ENCODE data around the gene ADAMTS14. TPM values are rescaled to one million over a fixed set of nuclear protein-coding genes. Genes with fewer than 3 reads are reported as not detected.

ADAMTS14 gene
- total RNA-seq, 2 experiments from 2014 or later, result not detected

DNA sequence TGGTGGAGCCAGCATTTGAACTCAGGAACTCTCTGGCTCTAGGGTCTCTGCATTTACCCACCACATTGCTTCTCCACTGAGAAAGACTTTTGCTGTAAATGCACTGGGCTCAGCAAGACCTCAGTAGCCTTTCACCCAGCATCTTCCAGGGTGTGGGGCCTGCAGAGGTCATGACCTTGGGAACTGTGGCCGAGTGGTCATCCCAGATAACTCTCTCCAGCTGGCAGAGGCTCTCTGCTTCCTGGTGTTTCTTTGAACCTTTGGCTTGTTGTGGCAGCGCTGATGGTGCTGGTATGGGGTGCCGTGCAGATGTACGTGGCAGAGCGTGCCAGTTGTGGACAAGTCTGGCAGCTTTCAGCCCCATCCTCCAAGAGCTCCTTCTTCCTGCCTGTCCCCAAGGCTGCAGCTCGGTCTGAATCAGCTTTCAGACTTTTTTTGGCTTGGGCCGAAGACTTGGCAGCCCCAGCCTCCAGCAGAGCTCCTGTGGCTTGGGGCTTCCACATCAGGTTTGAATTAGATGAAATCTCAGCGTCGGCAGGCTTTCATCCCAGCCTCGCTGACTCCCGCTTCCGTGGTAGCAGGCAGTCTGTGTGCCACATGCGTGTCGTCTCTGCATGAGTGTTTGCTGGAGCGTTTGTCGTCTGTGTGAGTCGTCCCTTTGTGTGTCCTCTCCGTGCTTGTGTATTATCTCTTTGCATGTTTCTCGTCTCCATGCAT is 21.5 kb downstream of the ADAMTS14 start:
- DNase-seq, result no peak
- no peaks in the 10 kb centered on the region for H3K9me3 Mint-ChIP-seq
- intact Hi-C loops (cut with micrococcal nuclease), result no loop called here
- ChIA-PET POLR2A (no interaction called here), CTCF (no interaction called here)
- H3K27me3 Mint-ChIP-seq, result no peaks in the 10 kb centered on the region
- H3K4me1 Mint-ChIP-seq (ENCODE audit: low read depth), result no peaks in the 10 kb centered on the region
- H3K27ac Mint-ChIP-seq, result no peak overlapping the region
- no peak overlapping the region for H3K4me3 Mint-ChIP-seq
- H3K36me3 Mint-ChIP-seq, result no peaks in the 10 kb centered on the region

- no peak for DNase-seq
- intact Hi-C loops (cut with micrococcal nuclease), result no loop called here
- Mint-ChIP-seq H3K27ac (no peak overlapping the region), H3K4me1 (ENCODE audit: low read depth) (no peaks in the 10 kb centered on the region), H3K36me3 (no peaks in the 10 kb centered on the region), H3K9me3 (no peaks in the 10 kb centered on the region), H3K27me3 (no peaks in the 10 kb centered on the region), H3K4me3 (no peak overlapping the region)
- POLR2A ChIA-PET, result no interaction called here
- CTCF ChIA-PET, result no interaction called here
Observed at GRCh38 chr10:70694418-70695141, 22.3 kb downstream of the ADAMTS14 start.

DNA sequence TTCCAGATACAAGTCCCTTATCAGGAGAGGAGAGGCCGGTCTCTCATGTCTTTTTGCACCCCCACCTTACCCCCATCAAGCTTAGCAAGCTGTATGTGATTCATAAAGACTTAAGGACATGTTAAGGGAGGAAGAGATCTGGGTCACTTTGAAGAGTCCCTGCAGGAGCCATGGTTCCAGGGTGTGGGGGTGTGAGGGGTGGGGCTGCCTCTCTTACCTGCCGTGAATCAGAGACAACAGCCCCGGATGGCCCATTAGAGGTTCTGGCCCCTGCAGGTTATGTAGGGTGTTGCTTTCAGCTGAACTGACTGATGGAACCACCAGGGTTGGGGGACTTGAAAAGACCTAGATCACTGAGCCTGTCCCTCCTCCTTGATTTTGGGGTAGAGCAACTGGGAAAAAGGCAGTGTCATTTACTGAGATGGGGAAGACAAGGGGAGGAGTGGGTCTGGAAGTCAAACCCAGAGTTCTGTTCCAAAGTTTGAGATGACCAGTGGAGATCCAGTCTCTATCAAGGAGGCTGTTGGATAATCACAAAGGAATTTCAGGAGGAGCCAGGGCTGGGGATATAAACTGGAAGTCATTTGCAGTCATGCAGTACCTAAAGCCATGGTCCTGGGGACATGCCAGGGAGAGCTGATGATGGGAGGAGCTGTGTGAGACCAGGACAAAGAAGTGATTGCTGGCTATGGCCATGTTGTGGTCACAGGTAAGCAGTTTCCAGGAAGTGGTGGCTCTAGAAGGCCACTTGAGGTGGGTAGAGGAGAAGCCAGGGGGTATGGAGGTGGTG is 23.1 kb downstream of the ADAMTS14 start:
- Mint-ChIP-seq H3K27me3 (no peaks in the 10 kb centered on the region), H3K36me3 (no peaks in the 10 kb centered on the region), H3K9me3 (no peaks in the 10 kb centered on the region), H3K4me1 (ENCODE audit: low read depth) (no peaks in the 10 kb centered on the region), H3K4me3 (no peak overlapping the region), H3K27ac (no peak overlapping the region)
- ChIA-PET POLR2A (no interaction called here), CTCF (interaction anchor here (1.0 kb wide), 1 partner anchor 147 kb away, joined by 4 read pairs; no protein-coding TSS in a partner anchor)
- intact Hi-C loops (cut with micrococcal nuclease), result no loop called here
- DNase-seq, result no peak

DNA sequence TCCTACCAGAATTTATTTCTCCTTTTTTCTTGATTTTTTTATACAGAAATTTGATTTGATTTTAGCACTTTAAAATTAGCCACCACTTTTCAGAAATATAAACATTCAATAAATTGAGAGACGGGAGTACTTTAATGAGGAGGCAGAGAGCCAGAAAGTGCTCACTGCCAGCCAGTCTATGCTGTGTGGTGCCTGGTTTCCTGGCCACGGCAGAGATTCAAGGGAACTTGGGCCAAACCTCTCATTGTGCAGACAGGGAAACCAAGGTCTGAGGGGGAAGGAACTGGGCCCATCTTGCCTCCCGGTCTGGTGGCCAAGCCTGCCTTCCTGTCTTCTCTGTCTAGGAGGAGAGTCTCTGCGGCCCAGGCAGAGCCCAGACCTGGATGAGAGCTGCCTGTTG is 25.9 kb downstream of the ADAMTS14 start:
- intact Hi-C loops (cut with micrococcal nuclease), result no loop called here

GRCh38 chr10:70699063-70699658 is 26.9 kb downstream of the ADAMTS14 start:
- DNase-seq, result no peak
- no peaks in the 10 kb centered on the region for H3K27me3 Mint-ChIP-seq
- CTCF ChIA-PET, result no interaction called here
- intact Hi-C loops (cut with micrococcal nuclease), result no loop called here
- no peak overlapping the region for H3K4me3 Mint-ChIP-seq
- POLR2A ChIA-PET, result no interaction called here
- H3K36me3 Mint-ChIP-seq, result no peaks in the 10 kb centered on the region
- no peaks in the 10 kb centered on the region for H3K4me1 Mint-ChIP-seq (ENCODE audit: low read depth)
- no peak overlapping the region for H3K27ac Mint-ChIP-seq
- no peaks in the 10 kb centered on the region for H3K9me3 Mint-ChIP-seq

More for the DNA sequence above, 25.9 kb downstream of the ADAMTS14 start:
- H3K27me3 Mint-ChIP-seq, result no peaks in the 10 kb centered on the region
- H3K27ac Mint-ChIP-seq, result no peak overlapping the region
- no peaks in the 10 kb centered on the region for H3K9me3 Mint-ChIP-seq
- no peaks in the 10 kb centered on the region for H3K36me3 Mint-ChIP-seq
- ChIA-PET CTCF (no interaction called here), POLR2A (no interaction called here)
- no peak overlapping the region for H3K4me3 Mint-ChIP-seq
- no peak for DNase-seq
- no peaks in the 10 kb centered on the region for H3K4me1 Mint-ChIP-seq (ENCODE audit: low read depth)

- intact Hi-C loops (cut with micrococcal nuclease), result no loop called here
- H3K4me1 Mint-ChIP-seq (ENCODE audit: low read depth), result no peaks in the 10 kb centered on the region
- no peaks in the 10 kb centered on the region for H3K9me3 Mint-ChIP-seq
- POLR2A ChIA-PET, result no interaction called here
- CTCF ChIA-PET, result no interaction called here
- H3K36me3 Mint-ChIP-seq, result no peaks in the 10 kb centered on the region
- H3K27me3 Mint-ChIP-seq, result no peaks in the 10 kb centered on the region
- H3K4me3 Mint-ChIP-seq, result no peak overlapping the region
- H3K27ac Mint-ChIP-seq, result no peak overlapping the region
- DNase-seq, result no peak
Observed at GRCh38 chr10:70699659-70700174, 27.4 kb downstream of the ADAMTS14 start.

DNA sequence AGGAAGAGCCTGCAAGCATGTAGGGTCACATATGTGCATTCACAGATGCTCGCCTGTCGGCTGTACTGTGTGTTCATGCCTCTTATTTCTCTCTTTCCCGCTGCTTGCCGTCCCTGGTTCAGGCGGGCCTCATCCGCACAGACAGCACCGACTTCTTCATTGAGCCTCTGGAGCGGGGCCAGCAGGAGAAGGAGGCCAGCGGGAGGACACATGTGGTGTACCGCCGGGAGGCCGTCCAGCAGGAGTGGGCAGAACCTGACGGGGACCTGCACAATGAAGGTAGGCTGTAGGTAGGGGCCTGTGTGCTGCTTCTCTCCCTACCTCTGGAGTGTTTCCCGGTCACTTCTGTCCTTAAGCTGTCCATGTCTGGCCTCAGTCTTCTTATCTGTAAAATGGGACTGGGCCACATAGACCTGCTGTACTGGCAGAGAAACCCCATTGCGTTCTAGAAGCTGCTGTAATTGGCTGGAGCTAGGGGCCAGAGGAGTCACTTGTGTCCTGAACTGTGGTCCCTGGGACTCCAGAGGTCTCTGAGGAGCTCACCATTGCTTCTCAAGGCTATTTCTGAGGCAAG is 30.0 kb downstream of the ADAMTS14 start:
- intact Hi-C loops (cut with micrococcal nuclease), result no loop called here
- no peak for DNase-seq
- POLR2A ChIA-PET, result no interaction called here
- H3K4me3 Mint-ChIP-seq, result no peak overlapping the region
- H3K36me3 Mint-ChIP-seq, result no peaks in the 10 kb centered on the region
- no peaks in the 10 kb centered on the region for H3K9me3 Mint-ChIP-seq
- no peaks in the 10 kb centered on the region for H3K27me3 Mint-ChIP-seq
- no peak overlapping the region for H3K27ac Mint-ChIP-seq
- CTCF ChIA-PET, result no interaction called here
- H3K4me1 Mint-ChIP-seq (ENCODE audit: low read depth), result no peaks in the 10 kb centered on the region

- no peak overlapping the region for H3K4me3 Mint-ChIP-seq
- CTCF ChIA-PET, result no interaction called here
- no peak overlapping the region for H3K27ac Mint-ChIP-seq
- no peak for DNase-seq
- no peaks in the 10 kb centered on the region for H3K36me3 Mint-ChIP-seq
- H3K27me3 Mint-ChIP-seq, result no peaks in the 10 kb centered on the region
- intact Hi-C loops (cut with micrococcal nuclease), result no loop called here
- POLR2A ChIA-PET, result no interaction called here
- H3K9me3 Mint-ChIP-seq, result no peaks in the 10 kb centered on the region
- no peaks in the 10 kb centered on the region for H3K4me1 Mint-ChIP-seq (ENCODE audit: low read depth)
Observed at GRCh38 chr10:70704211-70704610, 31.9 kb downstream of the ADAMTS14 start.

DNA sequence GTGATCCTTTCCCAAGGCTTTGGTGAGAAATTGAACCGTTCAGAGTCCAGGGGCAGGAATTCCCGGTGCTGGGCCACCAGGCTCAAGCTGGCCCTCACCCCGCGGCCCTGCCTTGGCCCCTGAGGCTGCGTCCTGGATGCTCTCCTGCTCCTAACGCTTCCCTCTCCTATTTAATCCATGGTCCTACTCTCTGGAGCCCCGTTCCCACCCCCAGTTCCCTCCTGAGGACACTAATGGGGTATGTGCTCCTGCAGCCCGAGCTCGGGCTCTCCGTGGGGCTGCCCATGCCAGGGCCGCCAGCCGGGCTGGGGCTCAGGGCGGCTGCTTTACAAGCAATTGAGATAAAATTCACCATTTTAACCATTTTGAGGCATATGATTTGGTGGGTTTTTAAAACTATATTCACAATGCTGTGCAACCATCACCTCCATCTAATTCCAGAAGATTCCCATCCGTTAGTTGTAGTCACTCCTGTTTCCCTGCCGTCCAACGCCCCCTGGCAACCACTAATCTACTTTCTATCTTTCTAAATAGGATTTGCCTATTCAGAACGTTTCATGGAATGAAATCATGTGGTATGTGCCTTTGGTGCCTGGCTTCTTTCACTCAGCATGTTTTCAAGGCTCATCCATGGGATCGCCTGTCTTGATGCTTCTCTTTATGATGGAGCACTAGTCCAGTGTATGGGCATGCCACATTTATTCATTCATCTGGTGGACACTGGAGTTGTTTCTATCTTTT is 33.0 kb downstream of the ADAMTS14 start:
- POLR2A ChIA-PET, result no interaction called here
- Mint-ChIP-seq H3K27me3 (no peaks in the 10 kb centered on the region), H3K9me3 (no peaks in the 10 kb centered on the region), H3K36me3 (no peaks in the 10 kb centered on the region), H3K4me1 (ENCODE audit: low read depth) (no peaks in the 10 kb centered on the region), H3K4me3 (no peak overlapping the region), H3K27ac (no peak overlapping the region)
- CTCF ChIA-PET, result no interaction called here
- intact Hi-C loops (cut with micrococcal nuclease), result no loop called here
- DNase-seq, result no peak

GRCh38 chr10:70711177-70711576 is 38.9 kb downstream of the ADAMTS14 start:
- H3K4me1 Mint-ChIP-seq (ENCODE audit: low read depth), result no peaks in the 10 kb centered on the region
- H3K9me3 Mint-ChIP-seq, result no peaks in the 10 kb centered on the region
- POLR2A ChIA-PET, result no interaction called here
- no peak for DNase-seq
- H3K36me3 Mint-ChIP-seq, result no peaks in the 10 kb centered on the region
- H3K27ac Mint-ChIP-seq, result no peak overlapping the region
- no peak overlapping the region for H3K4me3 Mint-ChIP-seq
- no peaks in the 10 kb centered on the region for H3K27me3 Mint-ChIP-seq
- CTCF ChIA-PET, result no interaction called here
- intact Hi-C loops (cut with micrococcal nuclease), result no loop called here

DNA sequence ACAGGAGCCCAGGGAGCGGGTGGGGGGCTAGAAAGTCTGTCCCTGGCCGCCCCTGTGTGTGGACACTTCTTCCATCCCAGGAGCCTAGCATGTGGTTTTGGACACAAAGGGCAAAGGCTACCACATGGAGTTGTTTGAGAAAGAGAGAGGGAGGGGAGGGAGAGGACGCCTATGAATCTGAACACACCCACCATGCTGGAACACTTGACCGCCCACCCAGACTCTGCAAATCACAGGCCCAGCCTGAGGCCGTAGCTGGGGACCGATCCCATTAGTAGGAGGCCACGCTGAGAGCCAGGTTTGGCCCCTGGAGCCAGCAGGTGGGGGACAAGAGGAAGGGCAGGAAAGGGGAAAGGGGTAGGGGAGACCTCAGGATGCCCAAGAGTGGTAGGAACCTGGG is 39.6 kb downstream of the ADAMTS14 start:
- CTCF ChIA-PET, result no interaction called here
- Mint-ChIP-seq H3K4me3 (no peak overlapping the region), H3K27ac (no peak overlapping the region), H3K36me3 (no peaks in the 10 kb centered on the region), H3K27me3 (no peaks in the 10 kb centered on the region), H3K9me3 (no peaks in the 10 kb centered on the region), H3K4me1 (ENCODE audit: low read depth) (no peaks in the 10 kb centered on the region)
- intact Hi-C loops (cut with micrococcal nuclease), result no loop called here
- POLR2A ChIA-PET, result no interaction called here
- no peak for DNase-seq
